Loucy (cell line): ENCODE measurements around the gene DHX29.

Experiments
- EZH2phosphoT487 ChIP-seq: fragments of 200-600 bp; IDR thresholded peaks from 2 replicates; pipeline ENCODE4 v1.6.1; 2018; ENCODE audit warnings: antibody characterized with exemption, mild to moderate bottlenecking, moderate library complexity, borderline replicate concordance
- TF ChIP-seq, protein P1 (sequence below): fragments of 200-600 bp; sonication (generic); conservative IDR thresholded peaks from 2 replicates; pipeline ENCODE4 v1.5.1; 2014; ENCODE audit warnings: mild to moderate bottlenecking, antibody characterized with exemption, low read length

DNA sequence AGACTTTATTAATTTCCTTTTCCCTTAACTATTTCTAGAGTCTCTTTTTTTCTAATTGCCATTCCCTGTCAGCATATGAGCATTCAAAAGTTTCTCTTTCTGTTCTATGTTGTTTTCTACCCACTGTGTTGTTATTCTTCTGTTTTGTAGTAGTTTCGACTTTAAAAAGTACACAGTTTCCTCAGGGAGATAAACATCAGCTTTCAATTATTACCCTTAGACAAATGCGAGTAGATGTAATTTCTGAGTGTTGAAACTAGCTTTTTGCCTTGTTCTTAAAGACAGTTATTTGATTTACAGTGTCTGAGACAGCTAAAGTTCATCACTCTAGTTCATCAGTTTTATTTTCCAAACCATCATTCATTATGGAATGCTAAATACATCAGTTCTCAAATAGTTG is 19.8 kb upstream of the DHX29 start:
- TF ChIP-seq, protein P1, sequence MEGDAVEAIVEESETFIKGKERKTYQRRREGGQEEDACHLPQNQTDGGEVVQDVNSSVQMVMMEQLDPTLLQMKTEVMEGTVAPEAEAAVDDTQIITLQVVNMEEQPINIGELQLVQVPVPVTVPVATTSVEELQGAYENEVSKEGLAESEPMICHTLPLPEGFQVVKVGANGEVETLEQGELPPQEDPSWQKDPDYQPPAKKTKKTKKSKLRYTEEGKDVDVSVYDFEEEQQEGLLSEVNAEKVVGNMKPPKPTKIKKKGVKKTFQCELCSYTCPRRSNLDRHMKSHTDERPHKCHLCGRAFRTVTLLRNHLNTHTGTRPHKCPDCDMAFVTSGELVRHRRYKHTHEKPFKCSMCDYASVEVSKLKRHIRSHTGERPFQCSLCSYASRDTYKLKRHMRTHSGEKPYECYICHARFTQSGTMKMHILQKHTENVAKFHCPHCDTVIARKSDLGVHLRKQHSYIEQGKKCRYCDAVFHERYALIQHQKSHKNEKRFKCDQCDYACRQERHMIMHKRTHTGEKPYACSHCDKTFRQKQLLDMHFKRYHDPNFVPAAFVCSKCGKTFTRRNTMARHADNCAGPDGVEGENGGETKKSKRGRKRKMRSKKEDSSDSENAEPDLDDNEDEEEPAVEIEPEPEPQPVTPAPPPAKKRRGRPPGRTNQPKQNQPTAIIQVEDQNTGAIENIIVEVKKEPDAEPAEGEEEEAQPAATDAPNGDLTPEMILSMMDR = no peak
- TF ChIP-seq EZH2phosphoT487 = no peak
